HepG2 (cell line): ENCODE results near the gene MSMP. TPM values are rescaled to one million over a fixed set of nuclear protein-coding genes. Genes with fewer than 3 reads are reported as not detected.

Experiments
- ATAC-seq: fragments of 200-7000 bp; cut with Tn5 transposase; 3 replicates; pipeline ENCODE4 v1.9.1; 2020; ENCODE audit warnings: mild to moderate bottlenecking, moderate library complexity
- BruUV-seq: library from RNA; stranded (reverse); fragments of 400-500 nt; replicated peaks from 2 replicates; lab custom pipeline; 2021; lab: Mats Ljungman, UMichigan
- CTCF ChIA-PET: fragments of 300-600 bp; formaldehyde crosslinking; extraction: SDS; loops from one replicate; lab custom pipeline; 2021; ENCODE audit warnings: low total read pairs, inconsistent platforms, low intra/inter-chr PET ratio; lab: Yijun Ruan, JAX
- POLR2A ChIA-PET: fragments of 350-600 bp; sonication (Branson Sonifier 250); formaldehyde crosslinking; loops from one replicate; lab custom pipeline; 2020; ENCODE audit warnings: antibody characterized with exemption, inconsistent platforms; lab: Yijun Ruan, JAX
- DNase-seq: peaks from one replicate; pipeline ENCODE4 v3.0.0-alpha.2; 2015; ENCODE audit warnings: low spot score
- FAIRE-seq: peaks from 3 replicates; lab custom pipeline; 2011; peaks lifted over from hg19 to GRCh38; lab: Jason Lieb, UNC
- H2AFZ ChIP-seq: one replicate; pipeline ENCODE4 v1.6.1; 2011; ENCODE audit warnings: low read length, inconsistent platforms
- H3K27ac ChIP-seq: fragments of 300-600 bp; 3 replicates; pipeline ENCODE4 v1.8.0; 2011; ENCODE audit warnings: mixed run types, mild to moderate bottlenecking, mixed read lengths, low read length, inconsistent platforms; ENCODE audit not compliant: insufficient read depth; ENCODE audit errors: extremely low read length
- H3K27me3 ChIP-seq, 2 experiments: fragments of 200-600 bp in 1 of 2; 2 replicates in 1 of 2; 3 replicates in 1 of 2; pipeline versions ENCODE4 v1.6.0 to v1.8.0; 2011; ENCODE audit warnings: low read length in 2 of 2, mild to moderate bottlenecking in 2 of 2, moderate library complexity in 2 of 2, inconsistent platforms in 1 of 2; ENCODE audit not compliant: insufficient read depth in 2 of 2, control insufficient read depth in 1 of 2
- H3K36me3 ChIP-seq, 2 experiments: fragments of 200-600 bp in 1 of 2; replicated peaks in 1 of 2; 2 replicates in 1 of 2; 3 replicates in 1 of 2; pipeline versions ENCODE4 v1.5.1 to v1.8.0; 2011; ENCODE audit warnings: low read length in 2 of 2, inconsistent platforms in 1 of 2; ENCODE audit not compliant: insufficient read depth in 2 of 2, control insufficient read depth in 1 of 2
- H3K4me1 ChIP-seq: 2 replicates; pipeline ENCODE4 v1.5.1; 2012; ENCODE audit warnings: low read length, inconsistent platforms; ENCODE audit not compliant: insufficient read depth
- H3K4me2 ChIP-seq: 2 replicates; pipeline ENCODE4 v1.6.0; 2011; ENCODE audit warnings: low read depth, low read length, inconsistent platforms
- H3K4me3 ChIP-seq, 3 experiments: fragments of 200-600 bp in 1 of 3; sonication (generic), shearing (Covaris generic) in 1 of 3; replicated peaks in 1 of 3; 2 replicates each; pipeline ENCODE4 v1.5.1; 2011 to 2016; ENCODE audit warnings: low read length in 3 of 3, inconsistent platforms in 2 of 3, low read depth in 2 of 3, mild to moderate bottlenecking in 2 of 3, control low read depth in 1 of 3, mixed read lengths in 1 of 3; ENCODE audit not compliant: insufficient read depth in 1 of 3
- H3K79me2 ChIP-seq: one replicate; pipeline ENCODE4 v1.6.1; 2011; ENCODE audit warnings: low read length, inconsistent platforms; ENCODE audit not compliant: insufficient read depth
- H3K9ac ChIP-seq: 2 replicates; pipeline ENCODE4 v1.6.0; 2011; ENCODE audit warnings: mild to moderate bottlenecking, low read depth, low read length, inconsistent platforms; ENCODE audit not compliant: insufficient read depth
- H3K9me3 ChIP-seq: 2 replicates; pipeline ENCODE4 v1.5.1; 2012; ENCODE audit warnings: mild to moderate bottlenecking, low read length
- H4K20me1 ChIP-seq: 2 replicates; pipeline ENCODE4 v1.6.0; 2011; ENCODE audit warnings: inconsistent platforms, mild to moderate bottlenecking, low read length, moderate library complexity; ENCODE audit not compliant: insufficient read depth
- ATF1 ChIP-seq: IDR thresholded peaks from 2 replicates; pipeline ENCODE4 v1.6.1; 2016; ENCODE audit warnings: mild to moderate bottlenecking, control low read depth
- GPN1 ChIP-seq: sonication (generic); formaldehyde crosslinking; IDR thresholded peaks from 2 replicates; pipeline ENCODE4 v1.5.1; 2020; ENCODE audit warnings: missing genetic modification reagents, borderline replicate concordance
- KAT7 ChIP-seq: IDR thresholded peaks from 2 replicates; pipeline ENCODE4 v1.6.1; 2018; ENCODE audit warnings: borderline replicate concordance, missing compliant biosample characterization
- MBD4 ChIP-seq: IDR thresholded peaks from 2 replicates; pipeline ENCODE4 v1.6.1; 2012; ENCODE audit warnings: low read length, inconsistent platforms, borderline replicate concordance
- PHF5A ChIP-seq: IDR thresholded peaks from one replicate; pipeline ENCODE4 v1.6.1; 2018; ENCODE audit warnings: low read depth, missing genetic modification reagents; ENCODE audit not compliant: unreplicated experiment
- TBP ChIP-seq: sonication (generic); formaldehyde crosslinking; IDR thresholded peaks from 2 replicates; pipeline ENCODE4 v1.5.0; 2020; ENCODE audit warnings: missing genetic modification reagents
- ZNF883 ChIP-seq: sonication (generic); formaldehyde crosslinking; IDR thresholded peaks from 2 replicates; pipeline ENCODE4 v1.5.1; 2020; ENCODE audit warnings: mild to moderate bottlenecking, missing genetic modification reagents; ENCODE audit errors: not compliant biosample characterization
- whole genome bisulfite sequencing: methylation state at CpG from one replicate; pipeline ENCODE4 v1.1.6; 2017; ENCODE audit warnings: low lambda C conversion rate; 5-methylcytosine and 5-hydroxymethylcytosine counted together
- in situ Hi-C: cut with HindIII; loops from 2 replicates; pipeline ENCODE4 v1.10.0; 2017; ENCODE audit warnings: low pct_unique_long_range_greater_than_20kb; ENCODE audit not compliant: extremely low pct_ligation_motif_present
- intact Hi-C: fragments of 100-400 bp; cut with micrococcal nuclease; formaldehyde crosslinking; loops from one replicate; pipeline ENCODE4 v1.10.0; 2022; ENCODE audit not compliant: unreplicated experiment
- polyA plus RNA-seq, 8 experiments: library from polyadenylated mRNA; depleted of rRNA in 3 of 8; stranded (reverse) in 7 of 8; unstranded in 1 of 8; fragments of >200 nt; fragmentation: Illumina TruSeq in 4 of 8; extraction: Trizol in 4 of 8; gene quantifications; 2 replicates each; pipeline versions ENCODE4 v1.2.1 to v1.2.3, GENCODE V29; 2011 to 2016; ENCODE audit warnings: low read depth in 4 of 8, missing spikeins in 1 of 8, mixed read lengths in 1 of 8; ENCODE audit not compliant: insufficient read depth in 1 of 8
- total RNA-seq, 5 experiments: library from RNA; depleted of rRNA; stranded (reverse); fragments of >200 nt; fragmentation: Illumina TruSeq; extraction: Trizol; gene quantifications; 2 replicates each; pipeline ENCODE4 v1.2.3, GENCODE V29; 2016; ENCODE audit warnings: low read depth in 1 of 5
- TF ChIP-seq, protein P1 (sequence below): sonication (generic); formaldehyde crosslinking; IDR thresholded peaks from 2 replicates; pipeline ENCODE4 v1.8.1; 2023; ENCODE audit warnings: missing genetic modification reagents, mild to moderate bottlenecking, borderline replicate concordance
- TF ChIP-seq, protein P2 (sequence below): IDR thresholded peaks from 2 replicates; pipeline ENCODE4 v1.6.1; 2016; ENCODE audit warnings: missing genetic modification reagents, missing compliant biosample characterization
- TF ChIP-seq, protein P3 (sequence below), 2 experiments: sonication (generic) in 1 of 2; formaldehyde crosslinking in 1 of 2; IDR thresholded peaks; 2 replicates each; pipeline versions ENCODE4 v1.4.0 to v1.6.1; 2016 to 2020; ENCODE audit warnings: borderline replicate concordance in 1 of 2, low read depth in 1 of 2, mild to moderate bottlenecking in 1 of 2, missing genetic modification reagents in 1 of 2

MSMP gene
- total and polyA plus RNA-seq, 2 of the 13 experiments (the other 11 are each of a cell fraction or from before 2014, with no cell fraction given), result 0.24 to 0.46 TPM

DNA sequence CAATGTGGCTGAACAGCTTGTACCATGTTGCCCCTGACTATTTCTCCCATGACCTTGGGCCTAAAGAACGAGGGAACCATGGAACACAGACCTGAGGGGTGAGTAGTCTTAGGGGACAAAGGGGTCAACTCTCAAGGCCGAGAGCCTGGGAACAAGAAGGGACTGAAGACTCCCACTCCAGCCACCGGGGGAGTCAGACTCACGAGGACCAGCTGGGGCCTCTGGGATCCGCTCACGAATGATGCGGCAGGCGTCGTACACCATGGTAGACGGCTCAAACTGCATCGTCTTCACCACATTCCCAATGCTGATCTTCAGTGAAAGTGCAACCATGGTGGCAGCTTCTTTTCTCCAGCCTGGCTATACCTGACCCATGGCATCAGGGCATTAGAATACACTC lies 28.7 kb downstream of the MSMP start:
- peaks cover 42% of the 10 kb centered on the region for H3K4me1 ChIP-seq
- no peak overlapping the region for H3K9ac ChIP-seq
- no peak for DNase-seq
- no peaks in the 10 kb centered on the region for H3K9me3 ChIP-seq
- no peak overlapping the region for H3K27ac ChIP-seq
- no peak overlapping the region for H2AFZ ChIP-seq
- H3K4me3 ChIP-seq, result no peak overlapping the region
- peaks cover 39% of the 10 kb centered on the region for H3K79me2 ChIP-seq
- WGBS, result 95% methylated on average over 11 of the region's 11 CpGs
- peaks cover 27 to 58% of the 10 kb centered on the region in 2 experiments for H3K36me3 ChIP-seq
- no peak overlapping the region for H3K4me2 ChIP-seq
- H4K20me1 ChIP-seq, result peaks cover 24% of the 10 kb centered on the region
- ChIA-PET POLR2A (no interaction called here), CTCF (no interaction called here)
- no peaks in the 10 kb centered on the region for H3K27me3 ChIP-seq
- no peak for FAIRE-seq
- no TSS peak for BruUV-seq
- ATAC-seq, result no peak
- in situ Hi-C loops, result loop anchor here (5.0 kb wide), 1 partner anchor 58 kb away; the partner anchor contains the start of gene ARHGEF39
- TF ChIP-seq PHF5A (CRISPR knock-in tag), result no peak
- TF ChIP-seq ZNF883 (CRISPR knock-in tag), result no peak
- TF ChIP-seq, protein P1, sequence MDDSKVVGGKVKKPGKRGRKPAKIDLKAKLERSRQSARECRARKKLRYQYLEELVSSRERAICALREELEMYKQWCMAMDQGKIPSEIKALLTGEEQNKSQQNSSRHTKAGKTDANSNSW (CRISPR knock-in tag), result no peak
- TF ChIP-seq MBD4, result no peak
- no peak for TF ChIP-seq GPN1
- TF ChIP-seq, protein P2, sequence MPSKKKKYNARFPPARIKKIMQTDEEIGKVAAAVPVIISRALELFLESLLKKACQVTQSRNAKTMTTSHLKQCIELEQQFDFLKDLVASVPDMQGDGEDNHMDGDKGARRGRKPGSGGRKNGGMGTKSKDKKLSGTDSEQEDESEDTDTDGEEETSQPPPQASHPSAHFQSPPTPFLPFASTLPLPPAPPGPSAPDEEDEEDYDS (CRISPR knock-in tag), result no peak
- TF ChIP-seq TBP (CRISPR knock-in tag), result no peak
- TF ChIP-seq KAT7 (CRISPR knock-in tag), result no peak
- TF ChIP-seq, protein P3, sequence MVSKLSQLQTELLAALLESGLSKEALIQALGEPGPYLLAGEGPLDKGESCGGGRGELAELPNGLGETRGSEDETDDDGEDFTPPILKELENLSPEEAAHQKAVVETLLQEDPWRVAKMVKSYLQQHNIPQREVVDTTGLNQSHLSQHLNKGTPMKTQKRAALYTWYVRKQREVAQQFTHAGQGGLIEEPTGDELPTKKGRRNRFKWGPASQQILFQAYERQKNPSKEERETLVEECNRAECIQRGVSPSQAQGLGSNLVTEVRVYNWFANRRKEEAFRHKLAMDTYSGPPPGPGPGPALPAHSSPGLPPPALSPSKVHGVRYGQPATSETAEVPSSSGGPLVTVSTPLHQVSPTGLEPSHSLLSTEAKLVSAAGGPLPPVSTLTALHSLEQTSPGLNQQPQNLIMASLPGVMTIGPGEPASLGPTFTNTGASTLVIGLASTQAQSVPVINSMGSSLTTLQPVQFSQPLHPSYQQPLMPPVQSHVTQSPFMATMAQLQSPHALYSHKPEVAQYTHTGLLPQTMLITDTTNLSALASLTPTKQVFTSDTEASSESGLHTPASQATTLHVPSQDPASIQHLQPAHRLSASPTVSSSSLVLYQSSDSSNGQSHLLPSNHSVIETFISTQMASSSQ (IDR thresholded peaks at IDR 0.05; ENCODE audit: low read depth), result no peak
- TF ChIP-seq, protein P3 (CRISPR knock-in tag; IDR thresholded peaks at IDR 0.05; ENCODE audit: borderline replicate concordance), result no peak
- no peak for TF ChIP-seq ATF1 (CRISPR knock-in tag)
- intact Hi-C loops, result no loop called here
